HG03103 (cell line): ENCODE results near the gene LRRC74A.
A peak's percentile ranks its signal among the peaks of the same experiment; 100 is the strongest.
"Not testable (repeated sequence)": the region's sequence is repeated elsewhere in the genome, so short reads cannot be mapped to it uniquely, and the experiment has no call there.

Experiments used
- ATAC-seq: cut with Tn5 transposase; IDR thresholded peaks from one replicate; pipeline ENCODE4 v1.9.1; 2021; ENCODE audit warnings: low read depth; ENCODE audit not compliant: unreplicated experiment

Gene LRRC74A

DNA sequence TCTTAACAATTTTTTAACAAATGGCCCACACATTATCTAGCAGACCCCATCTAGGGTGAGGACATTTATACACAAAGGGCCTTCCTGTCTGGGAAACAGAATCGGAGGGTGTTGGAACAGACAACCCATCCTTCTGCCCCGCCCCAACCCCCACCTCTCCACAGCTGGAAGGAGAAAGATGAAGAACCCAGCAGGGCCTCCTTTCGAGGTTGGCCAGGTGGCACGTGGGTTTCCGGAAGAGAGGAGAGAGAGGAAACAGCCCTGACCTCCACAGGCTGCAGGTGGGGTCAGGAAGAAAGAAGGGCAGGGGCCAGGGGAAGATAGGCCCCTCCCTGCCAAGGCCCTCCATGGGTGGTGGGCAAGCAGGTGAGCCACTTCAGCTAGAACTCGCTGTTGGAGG lies 57.2 kb downstream of the LRRC74A start:
- ATAC-seq = no peak

DNA sequence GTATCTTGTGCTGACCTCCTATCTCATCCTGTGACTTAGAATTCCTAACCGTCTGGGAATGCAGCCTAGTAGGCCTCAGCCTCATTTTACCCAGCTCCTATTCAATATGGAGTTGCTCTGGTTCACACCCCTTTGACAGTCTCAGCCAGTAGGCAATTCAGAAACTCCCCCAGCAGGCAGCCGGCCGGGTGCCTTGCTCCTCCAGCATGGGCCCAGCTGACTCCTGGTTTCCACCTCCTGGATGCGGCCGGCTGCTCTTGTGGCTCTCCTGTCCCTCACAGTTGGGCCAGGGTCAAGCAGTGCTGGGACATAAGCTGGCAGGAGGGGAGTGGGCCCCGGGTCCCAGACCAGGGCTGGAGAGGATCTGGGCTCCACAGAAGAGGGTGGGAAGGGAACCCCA lies 58.2 kb downstream of the LRRC74A start:
- no peak for ATAC-seq

DNA sequence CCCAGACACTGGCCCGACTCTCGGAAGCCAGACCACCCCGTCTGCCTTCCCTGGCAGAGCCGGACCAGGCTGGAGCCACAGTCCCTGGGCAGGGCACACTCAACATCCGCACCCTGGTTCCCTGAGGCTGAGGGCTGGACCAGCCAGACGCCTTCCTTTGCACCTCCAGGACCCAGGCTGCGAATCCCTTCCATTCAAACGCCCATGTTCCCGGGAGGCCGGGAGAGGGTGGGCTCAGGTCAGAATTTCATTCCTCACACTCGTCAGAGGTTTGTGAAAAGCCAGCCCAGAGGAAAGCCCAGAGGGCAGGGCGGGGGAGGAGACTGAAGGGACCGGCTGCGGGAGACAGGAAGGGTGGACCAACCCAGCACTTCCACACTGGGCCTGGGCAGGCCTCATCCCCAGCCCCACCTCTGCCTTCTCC lies 58.7 kb downstream of the LRRC74A start:
- ATAC-seq = no peak

DNA sequence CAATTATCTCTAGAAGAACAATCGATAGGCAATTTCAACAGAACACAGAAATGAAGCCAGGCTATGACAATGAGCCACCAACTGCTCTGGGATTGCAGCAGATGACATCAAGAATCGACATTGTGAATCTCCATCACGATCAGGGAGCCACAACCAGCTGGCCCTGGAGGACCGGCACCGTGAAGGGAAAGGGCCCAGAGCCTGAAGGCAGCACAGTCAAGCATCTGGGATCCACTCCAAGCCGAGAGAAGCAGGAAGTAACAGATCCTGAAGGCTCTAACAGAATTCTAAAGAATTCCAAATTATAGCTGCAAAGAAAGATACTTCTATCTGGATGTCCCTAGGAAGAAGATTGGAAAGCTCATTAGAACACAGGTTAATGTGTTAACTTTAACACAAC lies 61.0 kb downstream of the LRRC74A start:
- ATAC-seq = no peak

DNA sequence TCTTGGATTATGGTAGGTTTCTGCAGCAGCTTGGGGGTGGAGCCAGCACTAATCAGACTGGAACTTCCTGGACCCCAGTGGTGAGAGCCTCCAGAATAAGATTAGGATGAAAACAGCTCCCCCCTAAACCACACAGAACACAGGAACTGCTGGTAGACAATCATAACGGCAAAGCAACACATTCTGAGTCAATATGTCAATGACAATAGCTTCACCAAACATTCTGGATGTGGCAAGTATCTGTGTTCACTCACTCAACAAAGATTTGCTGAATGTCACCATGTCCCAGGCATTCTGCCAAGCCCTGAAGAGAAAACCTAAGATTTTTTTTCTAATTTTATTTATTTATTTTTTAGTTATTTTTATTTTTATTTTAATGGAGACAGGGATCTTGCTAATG lies 65.2 kb downstream of the LRRC74A start:
- ATAC-seq = no peak

DNA sequence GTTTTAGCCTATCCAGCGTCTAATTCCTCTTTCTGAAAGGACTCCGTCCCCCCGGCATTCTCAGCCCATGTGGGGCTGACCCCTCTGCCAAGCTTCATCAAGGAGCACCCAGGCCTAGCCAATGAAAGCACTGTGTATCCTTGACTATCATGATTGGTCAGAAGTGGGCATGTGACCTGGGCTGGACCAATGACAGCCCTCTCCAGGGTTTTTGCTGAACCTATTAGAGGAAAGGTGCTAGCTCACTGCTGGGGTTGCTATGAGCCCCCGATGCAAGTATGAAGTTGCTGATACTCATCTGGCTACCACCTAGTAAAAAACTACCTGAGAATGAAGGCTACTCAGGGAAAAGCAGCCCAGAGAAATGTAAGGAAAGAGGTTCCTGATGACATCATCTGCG lies 68.1 kb downstream of the LRRC74A start:
- ATAC-seq = no peak

DNA sequence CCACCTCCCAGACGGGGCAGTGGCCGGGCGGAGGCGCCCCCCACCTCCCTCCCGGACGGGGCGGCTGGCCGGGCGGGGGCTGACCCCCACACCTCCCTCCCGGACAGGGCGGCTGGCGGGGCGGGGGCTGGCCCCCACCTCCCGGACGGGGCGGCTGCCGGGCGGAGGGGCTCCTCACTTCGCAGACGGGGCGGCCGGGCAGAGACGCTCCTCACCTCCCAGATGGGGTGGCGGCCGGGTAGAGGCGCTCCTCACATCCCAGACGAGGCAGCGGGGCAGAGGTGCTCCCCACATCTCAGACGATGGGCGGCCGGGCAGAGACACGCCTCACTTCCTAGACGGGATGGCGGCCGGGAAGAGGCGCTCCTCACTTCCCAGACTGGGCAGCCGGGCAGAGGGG lies 71.8 kb downstream of the LRRC74A start:
- ATAC-seq = not testable (repeated sequence)

DNA sequence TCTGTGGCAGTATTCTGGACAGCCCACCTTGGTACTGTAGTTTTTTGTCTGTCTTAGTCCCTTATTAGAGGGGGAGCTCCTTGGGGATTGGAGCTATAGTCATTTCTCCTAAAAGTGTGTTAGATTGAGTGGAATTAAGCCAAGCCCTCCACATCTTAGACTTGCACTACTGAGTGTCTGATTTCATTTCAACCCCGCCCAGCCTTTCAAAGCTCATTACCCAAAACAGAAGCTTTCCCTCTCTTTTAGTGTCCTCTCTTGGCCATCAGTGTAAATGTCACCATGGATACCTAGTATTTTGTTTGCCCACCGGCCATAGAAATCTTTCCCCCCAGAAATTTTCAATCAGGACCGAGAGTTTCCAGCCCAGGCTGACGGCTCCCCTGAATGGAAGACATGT lies 74.5 kb downstream of the LRRC74A start:
- ATAC-seq = no peak

DNA sequence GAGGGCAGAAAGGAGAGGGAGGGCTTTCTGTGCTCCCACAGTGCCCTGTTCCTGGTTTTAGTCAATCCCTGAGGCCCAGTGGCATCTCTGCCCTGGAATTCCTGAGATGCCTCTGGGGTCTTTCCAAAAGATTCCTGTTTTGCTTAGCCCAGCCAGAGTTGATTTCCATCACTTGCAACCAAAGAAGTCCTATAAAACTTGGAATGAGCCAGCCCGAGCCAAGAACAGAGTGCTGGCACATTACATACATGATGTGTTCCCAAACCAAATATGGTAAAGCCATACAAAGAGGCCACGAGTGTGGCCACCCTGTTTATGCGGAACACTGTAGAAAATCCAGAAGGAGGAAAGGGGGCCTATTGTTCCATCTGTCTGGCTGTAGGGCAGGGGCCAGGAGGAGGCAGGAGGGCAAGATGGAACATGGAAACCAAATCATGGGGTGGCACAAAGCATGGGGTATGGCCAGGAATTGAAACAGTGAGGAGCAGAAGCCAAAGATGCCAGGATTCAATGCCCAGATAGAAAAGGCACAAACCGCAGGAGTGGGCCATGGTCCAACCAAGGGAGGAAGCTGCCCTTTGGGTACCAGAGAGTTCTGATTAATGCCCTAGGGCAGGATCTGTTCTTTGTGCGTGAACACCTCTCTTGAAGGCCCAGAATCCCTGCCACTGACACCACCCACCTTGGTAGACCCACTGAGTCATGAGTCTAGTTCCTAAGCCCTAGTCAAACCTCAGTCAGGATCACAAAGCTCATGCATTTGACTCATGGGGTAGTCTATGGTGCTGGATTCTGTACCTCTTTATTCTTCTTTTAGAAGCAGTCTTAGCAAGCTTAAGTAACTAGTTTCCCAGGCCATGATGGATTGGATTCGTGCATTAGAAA lies 75.2 kb downstream of the LRRC74A start:
- ATAC-seq = no peak

DNA sequence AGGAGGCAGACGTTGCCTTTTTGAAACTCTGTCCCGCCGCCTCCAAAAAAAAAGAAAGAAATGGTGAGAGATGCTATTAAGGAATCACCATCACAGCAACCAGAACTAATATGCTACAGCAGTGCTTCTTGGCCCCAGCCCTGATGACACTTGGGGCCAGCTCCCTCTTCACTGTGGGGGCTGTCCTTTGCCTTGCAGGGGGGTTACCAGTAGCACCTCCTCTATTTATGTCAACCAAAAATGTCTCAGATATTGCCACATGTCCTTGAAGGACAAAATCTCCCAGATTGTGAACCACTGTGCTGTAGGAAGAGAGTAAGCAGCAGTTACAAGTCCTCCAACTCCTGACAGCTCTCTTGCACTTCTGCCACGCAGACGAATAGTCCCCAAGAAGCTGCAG lies 76.4 kb downstream of the LRRC74A start:
- no peak for ATAC-seq

DNA sequence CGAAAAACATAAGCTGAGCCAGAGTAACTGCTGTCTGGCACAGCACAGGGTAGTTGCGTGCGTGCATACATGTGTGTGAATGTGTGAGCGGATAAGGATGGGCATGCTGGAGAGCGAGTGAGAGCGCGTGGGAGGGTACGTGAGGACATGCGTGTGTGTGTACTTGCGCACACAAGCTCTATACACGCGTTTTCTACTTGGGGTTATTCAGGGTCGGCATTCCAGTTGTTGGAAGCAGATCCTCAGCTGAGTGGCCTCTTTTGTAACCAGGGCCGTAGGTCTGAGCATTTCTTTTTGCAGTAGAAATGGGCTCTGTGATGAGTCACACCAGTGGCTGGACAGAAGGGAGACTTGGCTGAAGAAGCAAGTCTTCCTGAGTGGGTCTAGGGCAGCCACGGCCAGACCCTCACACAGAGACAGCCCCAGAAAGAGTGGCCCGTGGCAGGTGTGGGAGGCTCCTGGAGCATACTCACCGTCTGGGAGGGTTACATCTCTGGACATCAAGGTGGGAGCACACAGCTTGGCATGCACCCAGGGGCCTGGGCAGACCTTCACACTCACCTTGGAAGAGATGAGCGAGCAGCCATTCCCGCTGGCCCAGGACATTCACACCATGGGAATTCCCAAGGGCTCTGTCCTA lies 78.0 kb downstream of the LRRC74A start:
- no peak for ATAC-seq

DNA sequence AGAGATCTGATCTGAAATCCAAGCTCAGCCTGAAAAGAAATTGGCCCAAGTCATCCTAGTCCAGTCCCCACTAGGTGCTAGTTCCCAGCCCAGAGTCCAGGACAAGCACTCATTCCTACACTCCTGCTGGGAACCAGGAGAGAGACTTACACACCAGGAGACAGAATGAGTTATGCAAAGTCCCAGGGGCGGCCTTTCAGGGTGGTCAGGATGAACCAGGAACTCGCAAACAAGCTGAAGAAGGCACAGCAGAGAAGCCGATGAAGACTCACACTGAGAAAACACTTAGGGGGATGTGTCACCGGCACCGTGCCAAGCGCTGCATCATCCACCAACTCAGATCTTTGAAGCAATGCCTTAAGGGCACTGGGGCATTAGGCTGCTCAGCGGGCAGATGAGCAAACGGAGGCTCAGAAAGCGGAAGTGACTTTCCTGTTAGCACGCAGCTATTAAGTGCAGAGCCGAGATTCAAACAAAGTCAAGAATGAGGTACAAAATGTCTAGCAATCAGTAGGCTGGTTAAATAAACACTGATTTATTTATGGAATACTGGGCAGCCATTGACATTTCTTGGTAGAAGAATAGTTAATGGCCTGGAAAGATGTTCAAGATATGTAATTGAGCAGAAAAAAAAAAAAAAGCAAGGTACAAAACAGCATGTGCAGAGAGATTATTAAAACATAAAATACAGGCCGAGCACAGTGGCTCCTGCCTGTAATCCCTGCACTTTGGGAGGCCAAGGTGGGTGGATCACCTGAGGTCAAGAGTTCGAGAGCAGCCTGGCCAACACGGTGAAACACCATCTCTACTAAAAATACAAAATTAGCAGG lies 78.7 kb downstream of the LRRC74A start:
- ATAC-seq = peak; percentile 83

DNA sequence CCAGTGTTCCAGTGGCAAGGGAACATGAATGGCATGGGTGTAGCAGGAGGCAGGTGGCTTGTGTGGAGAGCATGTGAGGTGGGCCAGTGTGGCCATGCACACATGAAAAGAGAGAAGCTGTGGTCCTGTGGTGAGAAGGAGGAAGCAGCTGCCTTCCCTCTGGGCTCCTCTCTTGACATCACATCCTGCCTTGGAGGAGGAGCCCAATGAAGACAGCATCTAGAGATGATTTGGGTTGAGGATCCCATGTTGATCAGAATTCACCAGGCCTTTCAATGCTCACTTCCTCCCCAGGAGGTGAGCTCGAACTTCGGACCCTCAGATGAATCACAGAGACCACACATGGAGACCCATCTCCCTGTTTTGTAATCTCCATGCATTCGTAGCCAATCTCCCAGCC lies 82.6 kb downstream of the LRRC74A start:
- no peak for ATAC-seq

DNA sequence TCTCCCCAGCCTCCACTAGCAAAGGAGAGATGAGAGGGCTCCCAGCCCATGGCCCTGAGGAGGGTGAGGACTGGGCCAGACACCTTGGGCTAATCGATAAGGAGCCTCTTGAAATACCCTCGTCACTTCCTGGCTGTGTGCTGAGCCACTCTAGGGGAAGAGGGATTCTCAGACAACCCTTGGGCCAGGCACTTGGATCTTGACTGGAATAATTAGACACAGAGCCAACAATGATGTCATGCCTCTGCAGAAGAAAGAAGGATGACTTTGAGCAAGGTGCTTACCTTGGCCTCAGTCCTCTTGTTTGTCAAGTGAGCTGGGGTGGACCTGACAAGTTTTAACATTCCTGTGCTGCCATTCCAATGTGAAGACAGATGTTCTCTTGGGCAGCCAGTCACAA lies 83.1 kb downstream of the LRRC74A start:
- no peak for ATAC-seq

DNA sequence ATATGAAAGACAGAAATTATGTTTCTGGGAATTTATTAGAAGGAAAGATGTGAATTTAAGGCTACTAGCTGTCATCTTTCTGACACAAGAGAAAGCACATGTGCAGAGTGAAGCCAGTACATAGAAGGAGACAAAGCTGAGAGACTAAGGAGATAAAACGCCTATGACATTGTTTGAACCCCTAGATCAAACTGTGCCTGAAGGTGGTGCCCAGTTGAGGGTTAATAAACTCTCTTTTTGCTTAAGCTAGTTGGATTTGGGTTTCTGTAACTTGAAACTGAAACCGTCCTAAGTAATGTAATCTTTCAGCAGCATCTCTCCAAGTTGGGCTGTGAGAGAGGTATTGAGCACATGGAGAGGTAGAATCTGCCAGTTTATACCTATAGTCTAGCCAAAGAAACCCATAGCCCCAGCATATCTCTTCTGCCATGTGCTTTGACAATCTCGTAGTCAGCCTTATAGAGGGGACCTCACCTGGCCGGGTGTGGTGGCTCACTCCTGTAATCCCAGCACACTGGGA lies 84.2 kb downstream of the LRRC74A start:
- no peak for ATAC-seq

DNA sequence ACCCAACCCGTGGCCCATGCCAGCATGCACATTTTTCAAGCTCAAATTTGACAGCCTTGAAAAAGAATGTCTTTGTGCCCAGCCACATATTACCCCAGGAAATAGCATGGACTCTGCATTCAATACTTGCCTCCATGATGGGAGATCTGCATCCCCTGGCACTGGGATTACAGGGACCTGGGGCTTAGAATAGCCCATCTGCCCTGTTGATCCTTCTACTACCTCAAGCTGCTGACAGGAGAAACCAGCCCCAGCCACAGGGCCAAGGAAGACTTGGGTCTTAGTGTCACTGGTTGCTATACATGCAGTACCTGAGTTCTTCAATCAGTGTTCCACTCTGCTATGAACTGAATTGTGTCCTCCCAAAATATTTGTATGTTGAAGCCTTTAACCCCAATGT lies 85.3 kb downstream of the LRRC74A start:
- no peak for ATAC-seq

DNA sequence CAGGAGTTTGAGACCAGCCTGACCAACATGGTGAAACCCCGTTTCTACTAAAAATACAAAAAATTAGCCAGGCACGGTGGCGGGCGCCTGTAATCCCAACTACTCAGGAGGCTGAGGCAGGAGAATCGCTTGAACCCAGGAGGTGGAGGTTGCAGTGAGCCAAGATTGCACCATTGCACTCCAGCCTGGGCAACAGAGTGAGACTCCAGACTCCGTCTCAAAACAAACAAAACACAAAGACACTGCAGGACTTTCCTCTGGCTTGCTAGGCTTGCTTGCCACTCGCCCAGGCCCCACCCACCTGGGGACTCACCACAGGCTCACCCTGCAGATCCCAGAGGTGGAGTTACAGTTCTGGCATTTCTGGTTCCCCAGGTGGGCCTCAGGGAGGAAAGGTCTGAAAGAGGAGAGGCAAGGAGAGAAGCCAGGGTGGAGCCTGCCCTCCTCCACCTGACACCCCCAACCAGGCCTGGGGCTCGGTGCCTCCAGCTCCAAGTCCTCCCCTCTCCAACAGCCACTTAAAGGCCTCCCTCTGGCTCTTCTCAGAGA lies 88.4 kb downstream of the LRRC74A start:
- not testable (repeated sequence) for ATAC-seq

DNA sequence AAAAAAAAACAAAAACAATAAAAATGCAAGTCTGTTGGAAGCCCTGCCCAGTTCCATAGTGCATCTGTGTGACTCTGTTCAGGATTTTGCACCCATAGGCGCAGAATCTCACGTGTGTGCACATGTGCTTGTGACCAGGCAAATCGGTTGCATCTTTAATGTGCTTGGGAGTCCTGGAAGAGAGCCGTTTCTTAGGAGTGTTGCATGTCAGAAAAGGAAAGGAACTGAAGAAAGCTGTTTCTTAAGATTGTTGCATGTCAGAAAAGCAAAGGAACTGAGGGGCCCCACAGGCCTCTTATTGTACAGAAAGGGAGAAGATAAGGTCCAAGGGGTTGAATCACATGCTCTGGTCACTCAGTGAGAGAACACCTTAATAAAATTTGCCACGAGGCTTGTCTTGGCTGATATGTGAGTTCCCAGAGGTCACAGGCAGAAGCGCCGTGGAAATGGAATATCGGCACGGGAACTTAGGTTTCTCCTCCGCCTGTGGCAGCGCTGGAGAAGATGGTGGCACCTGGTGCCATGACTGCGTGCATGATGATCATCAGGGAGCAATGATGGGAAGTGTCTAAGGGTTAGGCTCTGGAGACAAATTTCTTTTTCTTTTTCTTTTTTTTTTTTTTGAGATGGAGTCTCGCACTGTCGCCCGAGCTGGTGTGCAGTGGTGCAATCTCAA lies 90.0 kb downstream of the LRRC74A start:
- ATAC-seq = no peak

DNA sequence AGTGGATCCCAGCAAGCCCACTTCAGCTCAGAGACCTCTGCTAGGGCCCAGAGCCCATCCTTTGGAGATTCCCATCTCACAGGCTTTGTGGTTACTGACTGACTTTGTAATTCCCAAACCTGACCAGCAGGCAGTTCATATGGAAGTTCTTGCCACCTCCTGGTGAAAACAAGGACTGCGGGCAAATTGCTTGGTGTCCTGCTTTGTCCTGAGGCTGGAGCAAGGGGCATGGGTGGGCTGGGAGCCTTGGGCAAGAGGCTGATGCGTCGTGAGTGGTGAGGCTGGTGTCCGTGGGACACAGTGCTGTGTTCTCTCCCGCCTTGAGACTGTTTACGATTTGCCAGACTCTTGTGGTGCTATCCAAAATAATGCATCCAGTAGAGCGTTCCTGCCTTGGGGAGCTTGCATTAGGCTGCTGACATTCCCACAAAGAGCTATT lies 91.0 kb downstream of the LRRC74A start:
- no peak for ATAC-seq

DNA sequence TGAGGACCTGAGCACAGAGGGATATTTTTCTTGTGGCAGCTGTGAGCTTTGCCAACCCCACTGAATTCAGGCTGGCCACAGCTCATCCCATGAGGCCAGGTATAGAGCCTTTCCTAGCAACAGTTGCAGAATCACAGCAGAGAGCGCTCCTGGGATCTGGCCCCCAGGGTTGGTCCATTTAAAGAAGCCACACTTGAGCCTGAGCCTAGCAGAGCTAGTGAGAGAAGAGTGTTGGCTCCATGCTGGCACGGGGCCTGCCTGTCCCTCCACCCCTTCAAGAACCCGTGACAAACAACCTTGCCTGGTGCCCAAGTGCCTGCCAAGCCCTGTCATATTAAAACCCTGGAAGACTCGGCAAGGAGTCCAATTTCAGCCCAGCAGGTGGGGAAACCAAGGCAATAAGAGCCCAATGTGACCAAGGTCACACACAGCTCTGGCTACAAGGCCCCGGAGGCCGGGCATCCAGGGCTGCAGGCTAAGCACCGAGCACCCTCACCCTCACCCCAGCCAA lies 91.6 kb downstream of the LRRC74A start:
- ATAC-seq = no peak
